ENCODE data around the gene ARHGEF28.

DNA sequence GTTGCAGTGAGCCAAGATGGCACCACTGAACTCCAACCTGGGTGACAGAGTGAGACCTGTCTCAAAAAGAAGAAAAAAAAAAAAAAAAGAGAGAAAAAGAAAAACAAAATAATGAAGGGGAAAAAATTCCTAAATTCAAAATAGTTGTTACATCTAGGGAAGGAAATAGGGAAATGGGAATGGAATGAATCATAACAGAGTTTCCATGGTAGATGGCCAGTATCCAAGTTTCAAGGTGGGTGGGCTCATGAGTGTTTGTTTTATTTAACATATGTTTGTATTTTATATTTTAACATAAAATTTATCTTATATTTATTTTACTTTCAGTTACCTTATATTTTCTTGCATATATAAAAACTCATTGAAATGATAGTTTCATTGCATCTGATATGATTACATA, 215.6 kb downstream of the ARHGEF28 start:
- no peak for TF ChIP-seq RFX5 (IDR thresholded peaks at IDR 0.05; ENCODE audit: low read depth, low read length)
- TF ChIP-seq POLR2A (IDR thresholded peaks at IDR 0.05; ENCODE audit: low read depth, low read length), result no peak
- TF ChIP-seq MAZ (IDR thresholded peaks at IDR 0.05; ENCODE audit: borderline replicate concordance, low read depth, low read length), result no peak
- no peak for TF ChIP-seq CEBPB (IDR thresholded peaks at IDR 0.05; ENCODE audit: low read depth, low read length)
- no peak for TF ChIP-seq RAD21 (IDR thresholded peaks at IDR 0.05; ENCODE audit: low read length)
- TF ChIP-seq, protein P1, sequence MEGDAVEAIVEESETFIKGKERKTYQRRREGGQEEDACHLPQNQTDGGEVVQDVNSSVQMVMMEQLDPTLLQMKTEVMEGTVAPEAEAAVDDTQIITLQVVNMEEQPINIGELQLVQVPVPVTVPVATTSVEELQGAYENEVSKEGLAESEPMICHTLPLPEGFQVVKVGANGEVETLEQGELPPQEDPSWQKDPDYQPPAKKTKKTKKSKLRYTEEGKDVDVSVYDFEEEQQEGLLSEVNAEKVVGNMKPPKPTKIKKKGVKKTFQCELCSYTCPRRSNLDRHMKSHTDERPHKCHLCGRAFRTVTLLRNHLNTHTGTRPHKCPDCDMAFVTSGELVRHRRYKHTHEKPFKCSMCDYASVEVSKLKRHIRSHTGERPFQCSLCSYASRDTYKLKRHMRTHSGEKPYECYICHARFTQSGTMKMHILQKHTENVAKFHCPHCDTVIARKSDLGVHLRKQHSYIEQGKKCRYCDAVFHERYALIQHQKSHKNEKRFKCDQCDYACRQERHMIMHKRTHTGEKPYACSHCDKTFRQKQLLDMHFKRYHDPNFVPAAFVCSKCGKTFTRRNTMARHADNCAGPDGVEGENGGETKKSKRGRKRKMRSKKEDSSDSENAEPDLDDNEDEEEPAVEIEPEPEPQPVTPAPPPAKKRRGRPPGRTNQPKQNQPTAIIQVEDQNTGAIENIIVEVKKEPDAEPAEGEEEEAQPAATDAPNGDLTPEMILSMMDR (conservative IDR thresholded peaks at IDR 0.05; ENCODE audit: low read depth, low read length), result no peak
- no peak for TF ChIP-seq FOS (IDR thresholded peaks at IDR 0.05; ENCODE audit: low read depth, low read length)
- TF ChIP-seq, protein P2, sequence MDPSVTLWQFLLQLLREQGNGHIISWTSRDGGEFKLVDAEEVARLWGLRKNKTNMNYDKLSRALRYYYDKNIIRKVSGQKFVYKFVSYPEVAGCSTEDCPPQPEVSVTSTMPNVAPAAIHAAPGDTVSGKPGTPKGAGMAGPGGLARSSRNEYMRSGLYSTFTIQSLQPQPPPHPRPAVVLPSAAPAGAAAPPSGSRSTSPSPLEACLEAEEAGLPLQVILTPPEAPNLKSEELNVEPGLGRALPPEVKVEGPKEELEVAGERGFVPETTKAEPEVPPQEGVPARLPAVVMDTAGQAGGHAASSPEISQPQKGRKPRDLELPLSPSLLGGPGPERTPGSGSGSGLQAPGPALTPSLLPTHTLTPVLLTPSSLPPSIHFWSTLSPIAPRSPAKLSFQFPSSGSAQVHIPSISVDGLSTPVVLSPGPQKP (IDR thresholded peaks at IDR 0.05; ENCODE audit: borderline replicate concordance, low read depth, low read length), result no peak
- TF ChIP-seq BHLHE40 (IDR thresholded peaks at IDR 0.05; ENCODE audit: low read depth, low read length), result no peak
- TF ChIP-seq, protein P3, sequence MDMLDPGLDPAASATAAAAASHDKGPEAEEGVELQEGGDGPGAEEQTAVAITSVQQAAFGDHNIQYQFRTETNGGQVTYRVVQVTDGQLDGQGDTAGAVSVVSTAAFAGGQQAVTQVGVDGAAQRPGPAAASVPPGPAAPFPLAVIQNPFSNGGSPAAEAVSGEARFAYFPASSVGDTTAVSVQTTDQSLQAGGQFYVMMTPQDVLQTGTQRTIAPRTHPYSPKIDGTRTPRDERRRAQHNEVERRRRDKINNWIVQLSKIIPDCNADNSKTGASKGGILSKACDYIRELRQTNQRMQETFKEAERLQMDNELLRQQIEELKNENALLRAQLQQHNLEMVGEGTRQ (IDR thresholded peaks at IDR 0.05; ENCODE audit: low read depth, low read length), result no peak
- TF ChIP-seq SMC3 (IDR thresholded peaks at IDR 0.05; ENCODE audit: low read depth, low read length), result no peak
